WTC11 (cell line): ENCODE measurements around the gene CFAP221.

Experiments used
- KAT7 ChIP-seq: sonication (generic); formaldehyde crosslinking; IDR thresholded peaks from 2 replicates; pipeline ENCODE4 v1.8.1; 2023; ENCODE audit warnings: missing genetic modification reagents, mild to moderate bottlenecking, borderline replicate concordance
- TF ChIP-seq, protein P1 (sequence below): sonication (generic); formaldehyde crosslinking; IDR thresholded peaks from 2 replicates; pipeline ENCODE4 v1.8.0; 2022; ENCODE audit warnings: mild to moderate bottlenecking, missing genetic modification reagents
- TF ChIP-seq, protein P2 (sequence below): fragments of 200-600 bp; IDR thresholded peaks from 2 replicates; pipeline ENCODE4 v1.8.0; 2022; ENCODE audit warnings: antibody characterized with exemption

DNA sequence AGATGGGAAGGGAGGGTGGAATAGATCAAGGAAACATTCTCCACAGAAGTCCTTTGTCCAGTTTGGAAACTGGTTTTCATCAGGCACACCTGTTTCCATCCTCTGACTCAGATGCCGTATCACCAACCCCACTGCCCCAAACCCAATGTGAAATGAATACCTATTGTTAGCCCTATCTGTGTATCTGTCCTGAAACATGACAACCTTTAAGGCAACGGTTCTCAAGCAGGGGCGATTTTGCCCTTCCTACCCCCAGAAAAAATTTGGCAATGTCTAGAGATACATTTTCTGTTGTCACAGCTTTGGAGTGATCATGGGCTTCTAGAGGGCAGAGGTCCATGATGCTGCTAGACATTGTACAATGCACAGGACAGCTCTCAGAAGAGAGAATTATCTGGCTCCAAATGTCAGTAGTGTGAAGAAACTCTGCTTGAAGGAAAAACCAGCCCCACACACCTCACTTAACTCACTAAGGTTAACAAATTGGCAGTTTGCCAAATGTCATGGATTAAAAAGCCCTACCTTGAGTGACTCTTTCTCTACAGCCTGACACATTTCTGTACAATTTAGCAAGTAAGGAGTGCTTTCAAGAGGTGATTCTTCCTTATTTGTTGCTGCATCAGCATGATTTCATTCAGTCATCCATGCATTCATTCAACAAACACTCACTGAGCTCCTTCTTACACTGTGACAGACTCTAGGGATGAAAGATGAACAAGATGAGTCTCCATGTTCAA, 23.4 kb upstream of the CFAP221 start:
- TF ChIP-seq, protein P1, sequence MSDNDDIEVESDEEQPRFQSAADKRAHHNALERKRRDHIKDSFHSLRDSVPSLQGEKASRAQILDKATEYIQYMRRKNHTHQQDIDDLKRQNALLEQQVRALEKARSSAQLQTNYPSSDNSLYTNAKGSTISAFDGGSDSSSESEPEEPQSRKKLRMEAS (CRISPR knock-in tag): no peak
- TF ChIP-seq, protein P2, sequence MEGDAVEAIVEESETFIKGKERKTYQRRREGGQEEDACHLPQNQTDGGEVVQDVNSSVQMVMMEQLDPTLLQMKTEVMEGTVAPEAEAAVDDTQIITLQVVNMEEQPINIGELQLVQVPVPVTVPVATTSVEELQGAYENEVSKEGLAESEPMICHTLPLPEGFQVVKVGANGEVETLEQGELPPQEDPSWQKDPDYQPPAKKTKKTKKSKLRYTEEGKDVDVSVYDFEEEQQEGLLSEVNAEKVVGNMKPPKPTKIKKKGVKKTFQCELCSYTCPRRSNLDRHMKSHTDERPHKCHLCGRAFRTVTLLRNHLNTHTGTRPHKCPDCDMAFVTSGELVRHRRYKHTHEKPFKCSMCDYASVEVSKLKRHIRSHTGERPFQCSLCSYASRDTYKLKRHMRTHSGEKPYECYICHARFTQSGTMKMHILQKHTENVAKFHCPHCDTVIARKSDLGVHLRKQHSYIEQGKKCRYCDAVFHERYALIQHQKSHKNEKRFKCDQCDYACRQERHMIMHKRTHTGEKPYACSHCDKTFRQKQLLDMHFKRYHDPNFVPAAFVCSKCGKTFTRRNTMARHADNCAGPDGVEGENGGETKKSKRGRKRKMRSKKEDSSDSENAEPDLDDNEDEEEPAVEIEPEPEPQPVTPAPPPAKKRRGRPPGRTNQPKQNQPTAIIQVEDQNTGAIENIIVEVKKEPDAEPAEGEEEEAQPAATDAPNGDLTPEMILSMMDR: no peak
- no peak for TF ChIP-seq KAT7 (CRISPR knock-in tag)
